DMS53 treated with DMSO at 0.1 percent for 48 hours (cell line): ENCODE results near the gene AGXT2.
"Not testable (repeated sequence)": the region's sequence is repeated elsewhere in the genome, so short reads cannot be mapped to it uniquely, and the experiment has no call there.

ENCODE experiments used
- DNase-seq: peaks from one replicate; lab custom pipeline; 2025; ENCODE audit not compliant: unreplicated experiment; lab: John Stamatoyannopoulos, UW

AGXT2 gene

GRCh38 chr5:34976347-34976746 is 71.4 kb downstream of the AGXT2 start:
- DNase-seq, result no peak

DNA sequence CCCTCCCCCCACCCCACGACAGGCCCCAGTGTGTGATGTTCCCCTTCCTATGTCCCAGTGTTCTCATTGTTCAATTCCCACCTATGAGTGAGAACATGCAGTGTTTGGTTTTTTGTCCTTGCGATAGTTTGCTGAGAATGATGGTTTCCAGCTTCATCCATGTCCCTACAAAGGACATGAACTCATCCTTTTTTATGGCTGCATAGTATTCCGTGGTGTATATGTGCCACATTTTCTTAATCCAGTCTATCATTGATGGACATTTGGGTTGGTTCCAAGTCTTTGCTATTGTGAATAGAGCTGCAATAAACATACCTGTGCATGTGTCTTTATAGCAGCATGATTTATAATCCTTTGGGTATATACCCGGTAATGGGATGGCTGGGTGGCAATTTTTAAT is 76.1 kb downstream of the AGXT2 start:
- DNase-seq, result not testable (repeated sequence)

GRCh38 chr5:34970552-34970951 is 77.2 kb downstream of the AGXT2 start:
- DNase-seq, result no peak

DNA sequence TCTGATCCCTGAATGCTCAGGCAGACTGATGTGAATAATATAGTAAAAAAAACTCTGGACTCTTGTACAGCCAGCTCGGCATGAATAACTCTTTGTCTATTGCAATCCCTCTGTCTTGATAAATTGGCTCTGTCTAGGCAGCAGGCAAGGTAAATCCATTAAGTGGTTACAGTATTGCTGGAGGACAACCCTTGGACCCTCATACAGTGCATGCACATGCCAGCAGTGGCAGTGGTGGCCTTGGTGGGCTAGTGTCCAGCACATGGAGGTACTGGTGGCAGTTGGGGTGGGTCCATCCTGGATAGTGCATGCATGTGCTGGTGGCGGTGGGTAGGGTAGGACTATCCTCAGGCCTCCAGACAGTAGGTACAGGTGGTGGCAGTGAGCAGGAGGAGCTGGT is 79.5 kb downstream of the AGXT2 start:
- no peak for DNase-seq

DNA sequence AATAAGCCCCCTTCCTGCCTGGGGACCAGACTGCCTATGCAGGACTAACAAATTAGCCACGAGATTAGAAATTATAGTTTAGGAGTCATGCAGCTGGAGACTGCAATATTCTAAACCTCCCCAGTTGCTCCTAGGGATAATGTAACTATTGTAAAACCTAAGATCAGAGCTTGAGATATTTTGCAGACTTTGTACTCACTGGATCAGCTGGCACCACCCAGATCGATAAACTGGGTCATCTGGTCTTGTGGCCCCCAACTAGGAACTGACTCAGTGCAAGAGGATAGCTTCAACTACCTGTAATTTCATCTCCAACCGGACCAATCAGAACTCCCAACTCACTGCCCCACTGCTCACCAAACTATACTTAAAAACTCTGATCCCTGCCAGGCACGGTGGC is 80.2 kb downstream of the AGXT2 start:
- no peak for DNase-seq

DNA sequence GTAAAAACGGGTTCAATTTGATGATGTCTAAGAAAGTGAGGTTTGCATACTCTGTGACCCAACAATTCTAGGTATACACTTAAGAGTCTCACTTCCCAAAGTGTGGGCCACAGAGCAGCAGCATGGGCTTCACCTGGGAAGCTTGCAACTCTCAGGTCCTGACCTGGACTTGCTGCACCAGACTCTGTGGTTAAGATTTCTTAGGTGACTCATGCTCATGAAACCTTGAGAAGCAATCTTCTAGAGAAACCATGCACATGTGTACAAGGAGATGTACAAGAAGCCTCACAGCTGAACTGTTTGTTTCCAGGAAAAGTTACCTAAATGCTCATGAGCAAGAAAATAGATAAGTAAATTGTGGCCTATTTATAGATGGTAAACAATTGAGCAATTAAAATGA is 88.4 kb downstream of the AGXT2 start:
- no peak for DNase-seq

GRCh38 chr5:34957857-34958690 is 89.7 kb downstream of the AGXT2 start:
- DNase-seq, result peak; percentile 22

DNA sequence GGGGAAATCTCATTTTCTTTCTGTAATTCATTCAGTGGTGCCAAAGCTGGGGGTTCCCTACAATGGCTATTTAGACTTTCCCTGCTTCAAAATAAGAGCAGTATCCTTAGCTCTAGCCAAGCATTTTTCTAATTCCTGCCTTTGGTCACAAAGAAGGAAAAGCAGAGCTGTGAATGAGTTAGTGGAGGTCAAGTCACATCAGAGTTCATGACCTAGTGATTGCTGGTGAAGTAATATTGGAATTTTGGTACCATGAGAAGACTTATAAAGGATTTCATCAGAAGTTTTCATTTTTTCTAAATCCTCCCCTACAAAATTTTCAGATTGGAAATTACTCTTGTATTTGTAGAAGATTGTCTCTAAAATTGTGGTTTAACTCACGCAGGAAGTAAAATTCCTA is 90.4 kb downstream of the AGXT2 start:
- DNase-seq, result no peak
